Motor neuron (in vitro differentiated cells): ENCODE measurements around the gene GNG14. TPM values are rescaled to one million over a fixed set of nuclear protein-coding genes. Genes with fewer than 3 reads are reported as not detected.
"Not testable (repeated sequence)": the region's sequence is repeated elsewhere in the genome, so short reads cannot be mapped to it uniquely, and the experiment has no call there.

Source experiments
- ATAC-seq, 8 experiments: fragments of 200-7000 bp; cut with Tn5 transposase; replicated peaks in 6 of 8; 2 replicates each; pipeline ENCODE4 v1.8.0; 2021; ENCODE audit warnings: mild to moderate bottlenecking in 8 of 8, moderate library complexity in 8 of 8
- H3K27ac ChIP-seq, 2 donors: fragments of 250-450 bp; sonication (Bioruptor Pico); 2 replicates each; pipeline ENCODE4 v1.9.0; 2021; ENCODE audit warnings: antibody characterized with exemption in 2 of 2, mild to moderate bottlenecking in 2 of 2, moderate library complexity in 1 of 2
- H3K4me1 ChIP-seq, 2 donors: fragments of 250-450 bp; sonication (Bioruptor Pico); replicated peaks in 1 of 2; 2 replicates each; pipeline ENCODE4 v1.6.1; 2021; ENCODE audit warnings: antibody characterized with exemption in 2 of 2, mild to moderate bottlenecking in 2 of 2, moderate library complexity in 1 of 2
- H3K4me3 ChIP-seq, 5 donors: fragments of 250-450 bp; sonication (Bioruptor Pico); 2 replicates each; pipeline ENCODE4 v1.9.0; 2021; ENCODE audit warnings: antibody characterized with exemption in 5 of 5, mild to moderate bottlenecking in 5 of 5, moderate library complexity in 4 of 5
- WGBS, 10 experiments: fragments of 450-650 bp; shearing (Covaris generic); methylation state at CpG; one replicate each; pipeline ENCODE4 v1.0.0; 2022; 5-methylcytosine and 5-hydroxymethylcytosine counted together
- in situ Hi-C, 9 experiments: fragments of 400-800 bp; cut with MboI; loops; one replicate each; pipeline ENCODE4 v1.15.0; 2021; ENCODE audit warnings: low sequenced_read_pairs in 9 of 9, low pct_unique_long_range_greater_than_20kb in 2 of 9; ENCODE audit not compliant: unreplicated experiment in 9 of 9
- total RNA-seq, 8 experiments: library from RNA; unstranded; fragments of 300-600 nt; gene quantifications; 2 replicates each; pipeline versions ENCODE4 v1.2.3 to v1.2.4, GENCODE V29; 2022

Gene GNG14
- 1 to 10 TPM in 2 of 8 experiments, not detected in 6; 3.7 to 5.7 TPM for total RNA-seq

- in situ Hi-C loops = no loop called here
- WGBS, 10 experiments = 80 to 100% methylated on average over 1 to 2 of the region's 9 CpGs; no CpG with 5 or more reads in 8 of the 10 experiments
- Histone ChIP-seq H3K4me1 (no peaks in the 10 kb centered on the region), H3K4me3 (no peak within 1 kb of the TSS), H3K27ac (no peak within 1 kb of the TSS)
- ATAC-seq = peak in 4 of 8 experiments; percentile 6 to 20 (median 12)
These were observed at the start of gene GNG14 for GRCh38 chr19:12687496-12688196. TSS of gene GNG14 (plus strand) at chr19:12687998. CDS start at chr19:12688049, 51 bp downstream.

DNA sequence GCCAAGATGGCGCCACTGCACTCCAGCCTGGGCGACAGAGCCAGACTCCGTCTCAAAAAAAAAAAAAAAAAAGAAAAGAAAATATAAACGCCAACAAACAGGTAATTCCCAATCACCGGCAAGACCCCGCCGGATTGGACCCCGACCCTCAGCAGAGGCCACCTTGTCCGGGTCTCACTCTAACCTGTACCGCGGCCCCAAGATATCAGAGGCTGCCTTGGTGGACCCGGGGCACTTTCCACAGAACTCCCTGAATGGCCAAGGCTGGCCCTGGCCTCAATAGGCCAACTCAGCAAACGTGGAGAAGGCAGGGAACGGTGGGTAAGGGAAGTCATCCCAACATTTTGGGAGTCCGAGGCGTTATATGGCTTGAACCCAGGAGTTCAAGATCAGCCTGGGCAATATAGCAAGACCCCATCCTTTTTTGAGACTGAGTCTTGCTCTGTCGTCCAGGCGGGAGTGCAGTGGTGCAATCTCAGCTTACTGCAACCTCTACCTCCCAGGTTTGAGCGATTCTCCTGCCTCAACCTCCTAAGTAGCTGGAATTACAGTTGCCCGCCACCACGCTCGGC is 49.1 kb upstream of the GNG14 start:
- in situ Hi-C loops = no loop called here
- H3K27ac ChIP-seq = no peak overlapping the region
- no peak overlapping the region for H3K4me3 ChIP-seq
- no peak for ATAC-seq
- peaks cover 0 to 2% of the 10 kb centered on the region in 2 donors for H3K4me1 ChIP-seq
- 85 to 100% (median 92%) methylated on average over 4 to 18 of the region's 22 CpGs; no CpG with 5 or more reads in 2 of the 10 experiments for WGBS, 10 experiments

GRCh38 chr19:12639901-12640613 is 47.7 kb upstream of the GNG14 start:
- in situ Hi-C loops = no loop called here
- peak; percentile 85 to 98 (median 90) for ATAC-seq
- peaks cover 0 to 2% of the 10 kb centered on the region in 2 donors for H3K4me1 ChIP-seq
- peak overlapping the region in 1 of 2 donors; percentile 7 for H3K27ac ChIP-seq
- H3K4me3 ChIP-seq = no peak overlapping the region
- WGBS, 10 experiments = 7 to 40% (median 20%) methylated on average over 1 to 21 of the region's 39 CpGs; no CpG with 5 or more reads in 3 of the 10 experiments

DNA sequence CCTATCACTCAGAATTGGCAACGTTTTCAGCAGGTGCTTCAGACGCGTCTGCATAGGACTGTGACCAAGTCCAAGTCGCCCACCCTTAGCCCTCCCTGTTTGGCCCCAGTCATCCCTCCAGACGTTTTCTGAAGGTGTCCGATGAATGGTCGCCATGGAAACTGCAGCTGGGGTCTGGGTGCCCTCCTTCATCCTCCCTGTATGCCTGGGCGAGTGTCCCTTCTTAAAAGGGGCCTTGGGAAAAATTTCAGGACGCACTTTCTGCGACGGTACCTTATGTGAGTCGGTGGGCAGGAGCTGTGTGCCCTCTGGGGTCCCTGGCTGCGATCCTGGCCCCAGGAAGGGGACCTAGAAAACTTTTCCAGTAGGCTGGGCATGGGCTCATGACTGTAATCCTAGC is 46.3 kb upstream of the GNG14 start:
- WGBS, 10 experiments = 77 to 100% (median 80%) methylated on average over 1 to 8 of the region's 13 CpGs; no CpG with 5 or more reads in 5 of the 10 experiments

GRCh38 chr19:12642506-12642905 is 45.3 kb upstream of the GNG14 start:
- Histone ChIP-seq H3K27ac (no peak overlapping the region), H3K4me3 (no peak overlapping the region), H3K4me1 (peaks cover 0 to 2% of the 10 kb centered on the region in 2 donors)
- in situ Hi-C loops = no loop called here
- no peak for ATAC-seq
- 72 to 95% (median 93%) methylated on average over 5 to 23 of the region's 26 CpGs; no CpG with 5 or more reads in 7 of the 10 experiments for WGBS, 10 experiments

More for the DNA sequence above, 46.3 kb upstream of the GNG14 start:
- H3K4me1 ChIP-seq = peaks cover 0 to 2% of the 10 kb centered on the region in 2 donors
- H3K27ac ChIP-seq = no peak overlapping the region
- in situ Hi-C loops = no loop called here
- ATAC-seq = no peak
- H3K4me3 ChIP-seq = no peak overlapping the region

DNA sequence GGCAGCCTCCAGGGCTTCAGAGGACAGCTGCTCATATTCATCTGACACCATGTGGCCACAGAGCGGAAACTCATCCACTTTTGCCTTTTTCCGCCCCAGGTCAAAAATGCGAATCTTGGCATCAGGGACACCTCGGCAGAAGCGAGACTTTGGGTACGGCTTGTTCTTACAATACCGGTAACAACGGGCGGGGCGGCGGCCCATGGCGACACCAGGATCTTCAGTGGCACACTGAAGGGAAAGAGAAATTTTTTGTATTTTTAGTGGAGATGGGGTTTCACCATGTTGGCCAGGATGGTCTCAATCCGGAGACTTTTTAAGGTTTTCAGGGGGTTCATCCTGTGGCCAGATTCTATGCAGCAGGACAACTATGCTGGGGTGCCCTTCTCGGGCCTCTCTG is 44.1 kb upstream of the GNG14 start:
- H3K4me1 ChIP-seq, H3K27ac ChIP-seq, in situ Hi-C loops, ATAC-seq, H3K4me3 ChIP-seq: not testable (repeated sequence)
- WGBS, 10 experiments = 77 to 91% (median 86%) methylated on average over 4 to 10 of the region's 14 CpGs; no CpG with 5 or more reads in 6 of the 10 experiments

GRCh38 chr19:12646551-12646950 is 41.2 kb upstream of the GNG14 start:
- 83 to 100% (median 100%) methylated on average over 1 to 3 of the region's 10 CpGs; no CpG with 5 or more reads in 7 of the 10 experiments for WGBS, 10 experiments
- no peak for ATAC-seq
- in situ Hi-C loops = no loop called here
- Histone ChIP-seq H3K27ac (no peak overlapping the region), H3K4me3 (no peak overlapping the region), H3K4me1 (no peaks in the 10 kb centered on the region)

GRCh38 chr19:12647047-12647446 is 40.8 kb upstream of the GNG14 start:
- no peak overlapping the region for H3K4me3 ChIP-seq
- no peak overlapping the region for H3K27ac ChIP-seq
- ATAC-seq = no peak
- H3K4me1 ChIP-seq = no peaks in the 10 kb centered on the region
- in situ Hi-C loops = no loop called here
- 100% methylated on average over 1 to 2 of the region's 8 CpGs; no CpG with 5 or more reads in 8 of the 10 experiments for WGBS, 10 experiments

GRCh38 chr19:12647490-12648071 is 40.2 kb upstream of the GNG14 start:
- Histone ChIP-seq H3K4me1 (no peaks in the 10 kb centered on the region), H3K27ac (no peak overlapping the region), H3K4me3 (peak overlapping the region in 3 of 5 donors; percentile 10 to 29 (median 28))
- in situ Hi-C loops = no loop called here
- WGBS, 10 experiments = 60 to 76% methylated on average over 1 to 3 of the region's 31 CpGs; no CpG with 5 or more reads in 8 of the 10 experiments
- peak; percentile 13 to 92 (median 86) for ATAC-seq

DNA sequence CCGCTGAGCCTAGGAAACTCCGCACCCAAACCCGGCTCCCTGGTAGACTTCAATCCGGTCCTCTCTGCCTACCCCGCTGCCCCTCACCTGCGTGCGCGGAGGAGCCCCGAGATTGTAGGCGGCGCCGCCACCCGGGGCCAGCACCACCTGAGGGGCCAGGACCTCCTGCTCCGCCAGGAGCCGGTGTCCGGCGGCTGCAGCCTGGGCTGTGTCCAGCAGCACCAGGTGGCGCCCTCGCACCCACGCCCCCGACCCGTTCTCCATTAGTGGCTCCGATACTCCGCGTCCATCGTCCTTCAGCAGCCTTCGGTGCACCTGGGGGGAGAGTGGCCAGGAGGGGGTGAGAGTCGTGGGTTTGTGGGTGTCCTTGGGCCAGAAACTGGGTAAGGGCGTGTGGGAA is 39.7 kb upstream of the GNG14 start:
- in situ Hi-C loops = no loop called here
- Histone ChIP-seq H3K27ac (no peak overlapping the region), H3K4me1 (no peaks in the 10 kb centered on the region), H3K4me3 (peak overlapping the region in 3 of 5 donors; percentile 10 to 29 (median 28))
- ATAC-seq = peak in 6 of 8 experiments; percentile 9 to 67 (median 48)
- 0 to 100% (median 40%) methylated on average over 1 to 2 of the region's 29 CpGs; no CpG with 5 or more reads in 7 of the 10 experiments for WGBS, 10 experiments

DNA sequence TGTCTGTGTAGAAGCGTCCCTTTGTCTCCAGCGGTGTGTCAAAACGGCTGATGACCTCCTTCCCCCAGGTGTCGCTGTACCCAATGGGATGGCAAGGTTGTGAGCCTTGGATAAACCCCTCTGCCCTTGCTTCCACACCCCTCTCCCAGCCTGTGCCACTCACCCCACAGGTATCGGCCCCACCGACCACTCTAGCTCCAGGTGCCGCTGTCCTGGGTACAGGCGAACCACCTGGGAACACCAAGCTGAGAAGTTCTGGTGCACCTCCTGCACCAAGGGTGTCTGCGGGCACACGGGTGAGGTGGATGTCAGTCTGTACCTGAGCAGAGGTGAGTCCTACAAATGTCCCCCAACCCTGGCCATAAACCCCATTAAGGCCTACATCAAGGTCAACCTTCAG is 37.9 kb upstream of the GNG14 start:
- in situ Hi-C loops = no loop called here
- Histone ChIP-seq H3K4me1 (no peaks in the 10 kb centered on the region), H3K27ac (no peak overlapping the region), H3K4me3 (no peak overlapping the region)
- 40 to 97% methylated on average over 2 to 4 of the region's 10 CpGs; no CpG with 5 or more reads in 8 of the 10 experiments for WGBS, 10 experiments
- no peak for ATAC-seq

GRCh38 chr19:12652219-12652618 is 35.6 kb upstream of the GNG14 start:
- Histone ChIP-seq H3K4me3 (no peak overlapping the region), H3K27ac (no peak overlapping the region), H3K4me1 (no peaks in the 10 kb centered on the region)
- in situ Hi-C loops = no loop called here
- ATAC-seq = no peak
- 54 to 100% (median 91%) methylated on average over 2 to 4 of the region's 6 CpGs; no CpG with 5 or more reads in 6 of the 10 experiments for WGBS, 10 experiments
